ENCODE results near the gene DUSP1. TPM values are rescaled to one million over a fixed set of nuclear protein-coding genes. Genes with fewer than 3 reads are reported as not detected.

The DUSP1 gene, protein sequence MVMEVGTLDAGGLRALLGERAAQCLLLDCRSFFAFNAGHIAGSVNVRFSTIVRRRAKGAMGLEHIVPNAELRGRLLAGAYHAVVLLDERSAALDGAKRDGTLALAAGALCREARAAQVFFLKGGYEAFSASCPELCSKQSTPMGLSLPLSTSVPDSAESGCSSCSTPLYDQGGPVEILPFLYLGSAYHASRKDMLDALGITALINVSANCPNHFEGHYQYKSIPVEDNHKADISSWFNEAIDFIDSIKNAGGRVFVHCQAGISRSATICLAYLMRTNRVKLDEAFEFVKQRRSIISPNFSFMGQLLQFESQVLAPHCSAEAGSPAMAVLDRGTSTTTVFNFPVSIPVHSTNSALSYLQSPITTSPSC
- 278 and 516 TPM in 2 replicates for total RNA-seq

DNA sequence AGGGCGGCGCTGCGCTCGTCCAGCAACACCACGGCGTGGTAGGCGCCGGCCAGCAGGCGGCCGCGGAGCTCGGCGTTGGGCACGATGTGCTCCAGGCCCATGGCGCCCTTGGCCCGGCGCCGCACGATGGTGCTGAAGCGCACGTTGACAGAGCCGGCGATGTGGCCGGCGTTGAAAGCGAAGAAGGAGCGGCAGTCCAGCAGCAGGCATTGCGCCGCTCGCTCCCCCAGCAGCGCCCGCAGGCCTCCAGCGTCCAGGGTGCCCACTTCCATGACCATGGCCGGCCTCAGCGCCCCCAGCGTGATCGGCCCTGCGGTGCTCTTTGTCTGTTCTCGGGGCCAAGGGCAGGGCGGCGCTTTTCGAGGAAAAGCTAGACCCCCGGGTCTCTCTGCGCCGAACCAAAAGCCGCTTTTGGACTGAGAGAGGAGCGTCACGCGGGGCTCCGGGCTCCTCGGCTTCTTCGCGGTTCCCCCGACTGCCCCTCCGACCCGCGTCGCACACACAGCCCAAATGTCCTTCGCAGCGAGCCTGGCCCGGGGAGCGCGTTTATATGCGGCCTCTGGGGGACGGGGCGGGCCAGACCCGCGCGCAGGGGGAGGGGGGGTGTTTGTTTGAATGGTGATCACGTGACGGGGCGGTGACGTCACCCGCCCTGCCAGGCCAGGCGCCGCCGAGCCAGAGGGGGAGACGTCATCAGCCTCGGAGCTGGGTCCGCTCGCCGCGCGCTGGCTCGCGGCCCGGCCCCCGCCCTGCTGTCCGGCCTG lies at the start of gene DUSP1:
TSS of gene DUSP1 (minus strand) at position 521 of the 764 bp plus-strand sequence. CDS start at position 278, 243 bp downstream.

Other genes starting within 250 kb of the DUSP1 start
- 1.5 and 17.2 TPM in 2 replicates for gene NEURL1B, start 129.9 kb downstream of the DUSP1 start, total RNA-seq
- 149 and 156 TPM in 2 replicates for gene ERGIC1, start 63.1 kb upstream of the DUSP1 start, total RNA-seq
- 20.5 and 39.1 TPM in 2 replicates for gene RPL26L1, start 188.2 kb upstream of the DUSP1 start, total RNA-seq
- gene ATP6V0E1, start 212.6 kb upstream of the DUSP1 start, total RNA-seq = 175 and 255 TPM in 2 replicates

All from pericardium fibroblast (primary cell).